HCT116 (cell line): Measurements from ENCODE around the gene LARP1.

Source experiments
- ATF3 ChIP-seq: IDR thresholded peaks from 2 replicates; pipeline ENCODE4 v1.6.1; 2012
- CEBPB ChIP-seq: IDR thresholded peaks from 2 replicates; pipeline ENCODE4 v1.6.1; 2012; ENCODE audit warnings: low read depth
- CTCF ChIP-seq, 3 experiments: fragments of 200-600 bp in 1 of 3; sonication (generic) in 1 of 3; IDR thresholded peaks in 2 of 3; conservative IDR thresholded peaks in 1 of 3; 2 replicates each; pipeline ENCODE4 v1.5.1; 2012 to 2017; ENCODE audit warnings: low read depth in 2 of 3, low read length in 2 of 3, antibody characterized with exemption in 1 of 3, borderline replicate concordance in 1 of 3, control low read depth in 1 of 3, mild to moderate bottlenecking in 1 of 3, mixed read lengths in 1 of 3, mixed run types in 1 of 3, moderate library complexity in 1 of 3; ENCODE audit not compliant: insufficient read depth in 1 of 3
- EGR1 ChIP-seq: IDR thresholded peaks from 2 replicates; pipeline ENCODE4 v1.6.1; 2012; ENCODE audit warnings: low read depth
- EZH2 ChIP-seq: fragments of 200-600 bp; sonication (generic); IDR thresholded peaks from 2 replicates; pipeline ENCODE4 v1.6.1; 2017; ENCODE audit warnings: antibody characterized with exemption, mixed run types
- EZH2phosphoT487 ChIP-seq: fragments of 200-600 bp; IDR thresholded peaks from 2 replicates; pipeline ENCODE4 v1.6.1; 2018; ENCODE audit warnings: antibody characterized with exemption, borderline replicate concordance
- JUND ChIP-seq: IDR thresholded peaks from 2 replicates; pipeline ENCODE4 v1.6.1; 2012
- MAX ChIP-seq: IDR thresholded peaks from 2 replicates; pipeline ENCODE4 v1.6.1; 2012
- POLR2A ChIP-seq: IDR thresholded peaks from 2 replicates; pipeline ENCODE4 v1.7.0; 2011; ENCODE audit warnings: borderline replicate concordance; ENCODE audit not compliant: insufficient read depth, insufficient read length; ENCODE audit errors: extremely low read depth
- POLR2AphosphoS5 ChIP-seq: IDR thresholded peaks from 2 replicates; pipeline ENCODE4 v1.6.1; 2011; ENCODE audit warnings: mild to moderate bottlenecking, low read depth, low read length, moderate library complexity
- SP1 ChIP-seq: IDR thresholded peaks from 2 replicates; pipeline ENCODE4 v1.6.1; 2012; ENCODE audit warnings: low read depth
- YY1 ChIP-seq: IDR thresholded peaks from 2 replicates; pipeline ENCODE4 v1.6.1; 2011; ENCODE audit warnings: low read length, low read depth, moderate library complexity, mild to moderate bottlenecking; ENCODE audit not compliant: insufficient replicate concordance; ENCODE audit errors: extremely low read depth
- ZBTB33 ChIP-seq: IDR thresholded peaks from 2 replicates; pipeline ENCODE4 v1.6.1; 2011; ENCODE audit warnings: mild to moderate bottlenecking, low read length, moderate library complexity; ENCODE audit not compliant: insufficient replicate concordance; ENCODE audit errors: extremely low read depth
- ZNF274 ChIP-seq: fragments of 200-500 bp; sonication (Bioruptor generic); IDR thresholded peaks from 2 replicates; pipeline ENCODE4 v1.6.1; 2014; ENCODE audit warnings: mild to moderate bottlenecking, low read depth, low read length, inconsistent platforms

GRCh38 chr5:154834053-154834452, 78.9 kb downstream of the LARP1 start:
- TF ChIP-seq CTCF (IDR thresholded peaks at IDR 0.05 in 2 of 3, conservative IDR thresholded peaks at IDR 0.05 in 1 of 3; ENCODE audit: borderline replicate concordance in 1 of 3, insufficient read depth in 1 of 3, low read depth in 2 of 3, low read length in 2 of 3) (no peak), EZH2 (no peak), YY1 (no peak), ZBTB33 (no peak), ZNF274 (no peak), MAX (no peak), CEBPB (no peak), EZH2phosphoT487 (no peak), ATF3 (no peak), POLR2AphosphoS5 (no peak), JUND (no peak), POLR2A (no peak), SP1 (no peak), EGR1 (no peak)
